Measurements from ENCODE around the gene USP30.

GRCh38 chr12:109115404-109115757 is 63.0 kb downstream of the USP30 start:
- TF ChIP-seq CTCF (IDR thresholded peaks at IDR 0.05) = no peak
- TF ChIP-seq POLR2A (IDR thresholded peaks at IDR 0.05) = no peak
